Prostate gland (tissue), 2 donors: ENCODE data around the gene TMEM14A. TPM values are rescaled to one million over a fixed set of nuclear protein-coding genes. Genes with fewer than 3 reads are reported as not detected.
A peak's percentile ranks its signal among the peaks of the same experiment; 100 is the strongest.
"Not testable (repeated sequence)": the region's sequence is repeated elsewhere in the genome, so short reads cannot be mapped to it uniquely, and the experiment has no call there.

Experiments
- DNase-seq: peaks from one replicate; pipeline ENCODE4 v3.0.0-alpha.2; 2019; ENCODE audit warnings: low spot score
- H3K27ac ChIP-seq, 2 donors: fragments of 200-600 bp; sonication (generic); 2 replicates each; pipeline ENCODE4 v1.5.1; 2017 to 2019
- H3K27me3 ChIP-seq: fragments of 200-600 bp; sonication (generic); replicated peaks from 2 replicates; pipeline ENCODE4 v1.5.1; 2019; ENCODE audit not compliant: insufficient read depth
- H3K36me3 ChIP-seq, 2 donors: fragments of 200-600 bp; sonication (generic); 1 replicate in 1 of 2; 2 replicates in 1 of 2; pipeline versions ENCODE4 v1.5.1 to v1.8.1; 2017 to 2019
- H3K4me1 ChIP-seq: fragments of 200-600 bp; sonication (generic); replicated peaks from 2 replicates; pipeline ENCODE4 v1.5.1; 2019
- H3K4me3 ChIP-seq, 2 donors: fragments of 200-600 bp; sonication (generic); 2 replicates each; pipeline ENCODE4 v1.5.1; 2017 to 2019
- H3K9me3 ChIP-seq: fragments of 200-600 bp; sonication (generic); 2 replicates; pipeline ENCODE4 v1.5.1; 2017
- CTCF ChIP-seq, 4 experiments: fragments of 200-600 bp in 2 of 4; fragments of 450-650 bp in 2 of 4; sonication (generic) in 2 of 4; IDR thresholded peaks; 1 replicate in 3 of 4; 2 replicates in 1 of 4; pipeline ENCODE4 v1.5.1; 2016 to 2019; ENCODE audit warnings: antibody characterized with exemption in 4 of 4, mild to moderate bottlenecking in 2 of 4, moderate library complexity in 2 of 4
- POLR2A ChIP-seq: fragments of 450-650 bp; IDR thresholded peaks from one replicate; pipeline ENCODE4 v1.6.1; 2016; ENCODE audit warnings: antibody characterized with exemption, mild to moderate bottlenecking
- POLR2AphosphoS5 ChIP-seq: sonication (generic); formaldehyde crosslinking; IDR thresholded peaks from one replicate; pipeline ENCODE4 v1.6.1; 2017; ENCODE audit warnings: antibody characterized with exemption
- WGBS: methylation state at CpG from one replicate; pipeline ENCODE4 v1.1.5; 2018; 5-methylcytosine and 5-hydroxymethylcytosine counted together
- intact Hi-C: fragments of 100-400 bp; cut with DNase I; formaldehyde crosslinking; loops from one replicate; pipeline ENCODE4 v1.14.2; 2022
- total RNA-seq, 2 donors: library from RNA; depleted of rRNA; stranded (reverse); fragments of >200 nt; gene quantifications; one replicate each; pipeline ENCODE4 v1.1.0, GENCODE V29; 2016

Gene TMEM14A
- total RNA-seq, 2 donors from 2014 or later = 55.6 to 56.4 TPM

GRCh38 chr6:52712136-52712535 lies 41.2 kb downstream of the TMEM14A start:
- Histone ChIP-seq H3K4me1 (no peaks in the 10 kb centered on the region), H3K36me3 (no peaks in the 10 kb centered on the region), H3K9me3 (no peaks in the 10 kb centered on the region), H3K27me3 (no peaks in the 10 kb centered on the region), H3K27ac (no peak overlapping the region), H3K4me3 (no peak overlapping the region)
- DNase-seq = no peak
- TF ChIP-seq POLR2A (no peak), POLR2AphosphoS5 (no peak)
- 85% methylated on average over 2 of the region's 2 CpGs for WGBS
- intact Hi-C loops = no loop called here

DNA sequence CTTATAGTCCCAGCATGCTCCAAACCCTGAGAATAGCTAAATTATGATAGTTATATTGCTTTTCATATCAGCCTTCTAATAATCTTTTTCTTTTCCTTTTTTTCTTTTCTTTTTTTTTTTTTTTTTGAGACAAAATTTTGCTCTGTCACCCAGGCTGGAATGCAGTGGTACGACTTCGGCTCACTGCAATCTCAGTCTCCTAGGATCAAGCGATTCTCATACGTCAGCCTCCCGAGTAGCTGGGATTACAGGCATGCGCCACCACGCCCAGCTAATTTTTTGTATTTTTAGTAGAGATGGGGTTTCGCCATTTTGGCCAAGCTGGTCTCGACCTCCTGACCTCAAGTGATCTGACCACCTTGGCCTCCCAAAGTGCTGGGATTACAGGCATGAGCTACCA lies 43.8 kb downstream of the TMEM14A start:
- H3K9me3 ChIP-seq, H3K27me3 ChIP-seq, DNase-seq, H3K4me3 ChIP-seq, H3K36me3 ChIP-seq, H3K4me1 ChIP-seq, intact Hi-C loops, H3K27ac ChIP-seq: not testable (repeated sequence)
- WGBS = 88% methylated on average over 9 of the region's 9 CpGs

GRCh38 chr6:52718550-52718949 lies 47.6 kb downstream of the TMEM14A start:
- Histone ChIP-seq H3K9me3 (no peaks in the 10 kb centered on the region), H3K36me3 (no peaks in the 10 kb centered on the region), H3K4me1 (no peaks in the 10 kb centered on the region), H3K27me3 (no peaks in the 10 kb centered on the region), H3K27ac (no peak overlapping the region), H3K4me3 (no peak overlapping the region)
- no peak for DNase-seq
- intact Hi-C loops = no loop called here
- TF ChIP-seq POLR2A (no peak), CTCF (IDR thresholded peaks at IDR 0.05) (no peak), POLR2AphosphoS5 (no peak)

GRCh38 chr6:52720321-52720720 lies 49.4 kb downstream of the TMEM14A start:
- DNase-seq = no peak
- Histone ChIP-seq H3K27me3 (no peaks in the 10 kb centered on the region), H3K36me3 (no peaks in the 10 kb centered on the region), H3K9me3 (no peaks in the 10 kb centered on the region), H3K27ac (no peak overlapping the region), H3K4me3 (no peak overlapping the region), H3K4me1 (no peaks in the 10 kb centered on the region)
- no peak for TF ChIP-seq CTCF (IDR thresholded peaks at IDR 0.05)
- no peak for TF ChIP-seq POLR2AphosphoS5
- no peak for TF ChIP-seq POLR2A
- intact Hi-C loops = no loop called here
- 40% methylated on average over 2 of the region's 2 CpGs for WGBS

DNA sequence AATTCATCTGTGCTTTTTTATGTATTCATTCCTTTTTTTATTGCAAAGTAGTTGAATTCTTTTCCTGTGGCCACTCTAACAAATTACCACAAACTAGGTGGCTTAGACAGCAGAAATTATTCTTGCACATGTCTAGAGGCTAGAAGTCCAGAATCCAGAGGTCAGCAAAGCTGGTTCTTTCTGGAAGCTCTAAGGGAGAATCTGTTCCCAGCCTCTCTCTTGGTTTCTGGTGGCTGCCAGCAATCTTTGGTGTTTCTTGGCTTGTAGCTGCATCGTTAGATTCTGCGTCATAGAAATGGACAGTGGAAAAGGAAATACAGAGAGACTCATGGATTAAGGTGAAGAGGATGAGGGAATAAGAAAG lies 53.1 kb downstream of the TMEM14A start:
- no peak for DNase-seq
- Histone ChIP-seq H3K9me3 (no peaks in the 10 kb centered on the region), H3K27me3 (no peaks in the 10 kb centered on the region), H3K36me3 (no peaks in the 10 kb centered on the region), H3K4me1 (peaks cover 5% of the 10 kb centered on the region), H3K4me3 (no peak overlapping the region), H3K27ac (peak overlapping the region; percentile 35 to 80)
- intact Hi-C loops = no loop called here
- TF ChIP-seq CTCF (IDR thresholded peaks at IDR 0.05) = no peak
- TF ChIP-seq POLR2AphosphoS5 = peak; percentile 37
- 23% methylated on average over 2 of the region's 2 CpGs for WGBS

GRCh38 chr6:52724406-52725121 lies 53.7 kb downstream of the TMEM14A start:
- no peaks in the 10 kb centered on the region for H3K27me3 ChIP-seq
- peak overlapping the region; percentile 35 to 80 for H3K27ac ChIP-seq
- no peaks in the 10 kb centered on the region for H3K9me3 ChIP-seq
- intact Hi-C loops = no loop called here
- TF ChIP-seq CTCF (IDR thresholded peaks at IDR 0.05) (peak in 3 of 4 experiments; percentile 19 to 44 (median 20)), POLR2A (no peak)
- DNase-seq = peak; percentile 44
- H3K4me1 ChIP-seq = peaks cover 5% of the 10 kb centered on the region
- no peak overlapping the region for H3K4me3 ChIP-seq
- H3K36me3 ChIP-seq = no peaks in the 10 kb centered on the region
- 79% methylated on average over 13 of the region's 13 CpGs for WGBS
